ENCODE data around the gene WDR83. TPM values are rescaled to one million over a fixed set of nuclear protein-coding genes. Genes with fewer than 3 reads are reported as not detected.
A peak's percentile ranks its signal among the peaks of the same experiment; 100 is the strongest.

WDR83 gene
- total and polyA plus RNA-seq, 2 of the 4 experiments (the other 2 are of a cell fraction) = 5.9 to 8.9 TPM

DNA sequence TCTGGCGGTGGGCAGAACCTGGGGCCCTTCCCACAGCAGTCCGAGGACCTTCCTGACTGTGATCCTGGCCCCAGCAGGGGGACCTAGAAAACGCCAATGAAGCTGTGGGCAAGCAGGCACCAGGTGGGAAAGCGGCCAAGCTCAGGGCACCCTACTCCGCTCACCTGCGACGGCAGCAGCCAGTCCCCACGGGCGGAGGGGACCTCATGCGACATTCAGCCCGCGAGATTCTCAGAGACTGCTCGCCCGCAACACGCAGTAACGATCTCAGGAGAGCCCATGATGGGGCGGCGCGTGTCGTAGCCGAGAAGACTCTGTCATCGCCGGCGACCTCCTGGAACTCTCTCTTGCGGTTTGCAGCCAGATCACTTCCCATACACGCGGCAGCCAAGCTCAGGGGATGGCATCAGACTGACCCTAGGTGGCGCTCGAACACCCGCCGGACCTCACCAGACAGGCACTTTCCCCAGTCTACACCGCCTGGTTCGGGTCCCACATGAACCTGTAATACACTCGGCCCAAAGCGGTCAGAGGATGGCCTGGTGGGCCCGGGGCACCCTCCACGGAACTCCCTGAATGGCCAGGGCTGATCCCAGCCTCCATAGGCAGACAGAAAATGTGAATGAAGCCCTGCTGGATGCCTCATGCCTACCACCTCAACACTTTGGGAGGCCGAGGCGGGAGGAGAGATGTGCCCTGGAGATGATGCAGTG is 26.6 kb upstream of the WDR83 start:
- 17% methylated on average over 27 of the region's 39 CpGs; no CpG with 5 or more reads in 1 of the 2 experiments for WGBS, 2 experiments (ENCODE audit: extremely low coverage in 2 of 2, insufficient read length in 1 of 2)
- Histone ChIP-seq H4K5ac (ENCODE audit: low read depth, low read length) (0 out of 2 replicates have a peak overlapping the region, but pooled peaks have one; percentile 43), H2BK120ac (ENCODE audit: low read depth, low read length) (no peak overlapping the region), H3K27me3 (ENCODE audit: control insufficient read depth, insufficient read depth, low read length) (no peaks in the 10 kb centered on the region), H3K18ac (ENCODE audit: low read depth, low read length) (no peak overlapping the region), H3K27ac (ENCODE audit: insufficient read depth, low read length) (no peak overlapping the region), H3K9ac (ENCODE audit: low read depth, low read length) (no peak overlapping the region), H3K23ac (ENCODE audit: low read depth, low read length) (no peak overlapping the region), H2AK5ac (ENCODE audit: low read depth, low read length) (no peak overlapping the region), H3K36me3 (ENCODE audit: control insufficient read depth, insufficient read depth, low read length) (no peaks in the 10 kb centered on the region), H3K79me1 (ENCODE audit: low read depth in 1 of 2, low read length in 2 of 2) (no peaks in the 10 kb centered on the region), H4K91ac (ENCODE audit: insufficient read depth, low read depth, low read length) (no peak overlapping the region; the same call in 1 of the 2 replicates), H3K9me3 (ENCODE audit: control insufficient read depth, insufficient read depth, low read length) (no peaks in the 10 kb centered on the region), H2BK5ac (ENCODE audit: low read depth, low read length, poor library complexity, severe bottlenecking) (no peak overlapping the region), H3K4me3 (ENCODE audit: insufficient read depth, low read depth, low read length) (no peak overlapping the region; the same call in 1 of the 2 replicates), H3K4me1 (ENCODE audit: control insufficient read depth, insufficient read depth, low read length) (peaks cover 3% of the 10 kb centered on the region), H3K56ac (ENCODE audit: extremely low read depth, insufficient read depth, low read length) (no peak overlapping the region), H4K20me1 (ENCODE audit: insufficient read depth, low read length) (no peaks in the 10 kb centered on the region), H2BK20ac (ENCODE audit: low read depth, low read length) (no peak overlapping the region), H2AFZ (replicated peaks; ENCODE audit: low read length, poor library complexity) (peak overlapping the region; percentile 92), H3K4me2 (ENCODE audit: low read depth, low read length) (peak overlapping the region; percentile 64), H3K9me1 (ENCODE audit: insufficient read depth, low read length) (no peaks in the 10 kb centered on the region), H3K4ac (ENCODE audit: low read depth, low read length) (no peak overlapping the region), H3K14ac (replicated peaks; ENCODE audit: low read depth, low read length) (no peak overlapping the region), H2AK9ac (replicated peaks; ENCODE audit: low read depth, low read length, poor library complexity) (peak overlapping the region; percentile 17), H4K8ac (ENCODE audit: low read depth in 2 of 2, low read length in 2 of 2) (peak overlapping the region in 1 of 2 experiments; percentile 67; a peak in 2 of 4 replicates), H2BK15ac (ENCODE audit: low read depth, low read length) (no peak overlapping the region)
- peak; percentile 77 for DNase-seq
- peak; percentile 48 for TF ChIP-seq RAD21 (IDR thresholded peaks at IDR 0.05; ENCODE audit: low read length)
- TF ChIP-seq, protein P1, sequence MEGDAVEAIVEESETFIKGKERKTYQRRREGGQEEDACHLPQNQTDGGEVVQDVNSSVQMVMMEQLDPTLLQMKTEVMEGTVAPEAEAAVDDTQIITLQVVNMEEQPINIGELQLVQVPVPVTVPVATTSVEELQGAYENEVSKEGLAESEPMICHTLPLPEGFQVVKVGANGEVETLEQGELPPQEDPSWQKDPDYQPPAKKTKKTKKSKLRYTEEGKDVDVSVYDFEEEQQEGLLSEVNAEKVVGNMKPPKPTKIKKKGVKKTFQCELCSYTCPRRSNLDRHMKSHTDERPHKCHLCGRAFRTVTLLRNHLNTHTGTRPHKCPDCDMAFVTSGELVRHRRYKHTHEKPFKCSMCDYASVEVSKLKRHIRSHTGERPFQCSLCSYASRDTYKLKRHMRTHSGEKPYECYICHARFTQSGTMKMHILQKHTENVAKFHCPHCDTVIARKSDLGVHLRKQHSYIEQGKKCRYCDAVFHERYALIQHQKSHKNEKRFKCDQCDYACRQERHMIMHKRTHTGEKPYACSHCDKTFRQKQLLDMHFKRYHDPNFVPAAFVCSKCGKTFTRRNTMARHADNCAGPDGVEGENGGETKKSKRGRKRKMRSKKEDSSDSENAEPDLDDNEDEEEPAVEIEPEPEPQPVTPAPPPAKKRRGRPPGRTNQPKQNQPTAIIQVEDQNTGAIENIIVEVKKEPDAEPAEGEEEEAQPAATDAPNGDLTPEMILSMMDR (conservative IDR thresholded peaks at IDR 0.05; ENCODE audit: low read depth, low read length) = peak; percentile 74
- no peak for TF ChIP-seq MAFK (IDR thresholded peaks at IDR 0.05; ENCODE audit: low read depth, low read length)
- TF ChIP-seq SMC3 (IDR thresholded peaks at IDR 0.05; ENCODE audit: low read depth, low read length) = peak; percentile 20; the same call in 1 of the 2 replicates
- 0 out of 2 replicates have a peak, but pooled peaks have one; percentile 12 for TF ChIP-seq BHLHE40 (IDR thresholded peaks at IDR 0.05; ENCODE audit: low read depth, low read length)
- no peak for TF ChIP-seq POLR2A (IDR thresholded peaks at IDR 0.05; ENCODE audit: low read depth, low read length)
- TF ChIP-seq MXI1 (IDR thresholded peaks at IDR 0.05; ENCODE audit: borderline replicate concordance, low read depth, low read length) = peak; percentile 37; the same call in 1 of the 2 replicates
- TF ChIP-seq, protein P2, sequence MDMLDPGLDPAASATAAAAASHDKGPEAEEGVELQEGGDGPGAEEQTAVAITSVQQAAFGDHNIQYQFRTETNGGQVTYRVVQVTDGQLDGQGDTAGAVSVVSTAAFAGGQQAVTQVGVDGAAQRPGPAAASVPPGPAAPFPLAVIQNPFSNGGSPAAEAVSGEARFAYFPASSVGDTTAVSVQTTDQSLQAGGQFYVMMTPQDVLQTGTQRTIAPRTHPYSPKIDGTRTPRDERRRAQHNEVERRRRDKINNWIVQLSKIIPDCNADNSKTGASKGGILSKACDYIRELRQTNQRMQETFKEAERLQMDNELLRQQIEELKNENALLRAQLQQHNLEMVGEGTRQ (IDR thresholded peaks at IDR 0.05; ENCODE audit: low read depth, low read length) = 0 out of 2 replicates have a peak, but pooled peaks have one; percentile 15
- ChIA-PET POLR2A (ENCODE audit: unreplicated experiment) (no interaction called here), CTCF (interaction anchor here (0.6 to 1.0 kb wide), 2 partner anchors 9 to 94 kb away, joined by 3 read pairs; no protein-coding TSS in a partner anchor)
- ATAC-seq (ENCODE audit: low read depth) = peak; percentile 98
- BruUV-seq (replicated peaks) = no TSS peak
- intact Hi-C loops (cut with micrococcal nuclease) (no loop called here), dilution Hi-C loops (cut with HindIII; ENCODE audit: low sequenced_read_pairs, unreplicated experiment) (no loop called here), in situ Hi-C loops (cut with MboI; ENCODE audit: low sequenced_read_pairs) (no loop called here)
